HG03196 (cell line): ENCODE results near the gene BLOC1S4.
"Not testable (repeated sequence)": the region's sequence is repeated elsewhere in the genome, so short reads cannot be mapped to it uniquely, and the experiment has no call there.

ENCODE experiments used
- ATAC-seq: cut with Tn5 transposase; IDR thresholded peaks from one replicate; pipeline ENCODE4 v1.9.1; 2021; ENCODE audit not compliant: unreplicated experiment

Gene BLOC1S4

GRCh38 chr4:6734165-6734786 is 18.3 kb downstream of the BLOC1S4 start:
- no peak for ATAC-seq

DNA sequence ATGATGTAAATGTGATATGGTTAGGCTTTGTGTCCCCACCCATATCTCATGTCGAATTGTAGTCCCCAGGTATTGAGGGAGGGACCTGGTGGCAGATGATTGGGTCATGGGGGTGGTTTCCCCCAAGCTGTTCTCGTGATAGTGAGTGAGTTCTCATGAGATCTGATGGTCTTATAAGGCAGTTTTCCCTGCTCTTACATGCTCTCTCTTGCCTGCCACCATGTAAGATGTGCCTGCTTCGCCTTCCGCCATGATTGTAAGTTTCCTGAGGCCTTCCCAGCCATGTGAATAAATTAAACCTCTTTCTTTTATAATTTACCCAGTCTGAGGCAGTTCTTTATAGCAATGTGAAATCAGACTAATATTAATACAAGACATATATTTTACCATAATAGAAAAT is 23.9 kb downstream of the BLOC1S4 start:
- ATAC-seq: no peak

DNA sequence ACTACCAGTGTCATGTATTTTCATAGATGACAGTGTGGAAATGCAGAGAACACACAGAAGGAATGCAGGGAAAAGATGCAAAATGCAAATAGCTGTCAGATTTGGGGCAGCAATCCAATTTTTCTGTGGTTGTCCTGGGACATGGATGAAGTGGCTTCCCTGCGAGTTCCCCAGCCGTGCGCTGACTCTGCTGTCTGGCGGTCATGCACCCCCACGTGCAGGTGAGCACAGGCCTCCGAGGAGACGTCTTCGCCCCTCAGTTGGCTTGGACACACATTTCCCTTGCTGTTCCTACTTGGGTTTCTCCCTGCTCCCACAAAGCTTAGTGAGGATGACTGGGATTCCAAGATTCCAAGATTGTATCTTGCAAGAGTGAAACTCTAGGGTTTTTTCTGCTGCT is 24.4 kb downstream of the BLOC1S4 start:
- ATAC-seq: no peak

GRCh38 chr4:6742507-6742906 is 26.5 kb downstream of the BLOC1S4 start:
- no peak for ATAC-seq

GRCh38 chr4:6742989-6743388 is 27.0 kb downstream of the BLOC1S4 start:
- no peak for ATAC-seq

DNA sequence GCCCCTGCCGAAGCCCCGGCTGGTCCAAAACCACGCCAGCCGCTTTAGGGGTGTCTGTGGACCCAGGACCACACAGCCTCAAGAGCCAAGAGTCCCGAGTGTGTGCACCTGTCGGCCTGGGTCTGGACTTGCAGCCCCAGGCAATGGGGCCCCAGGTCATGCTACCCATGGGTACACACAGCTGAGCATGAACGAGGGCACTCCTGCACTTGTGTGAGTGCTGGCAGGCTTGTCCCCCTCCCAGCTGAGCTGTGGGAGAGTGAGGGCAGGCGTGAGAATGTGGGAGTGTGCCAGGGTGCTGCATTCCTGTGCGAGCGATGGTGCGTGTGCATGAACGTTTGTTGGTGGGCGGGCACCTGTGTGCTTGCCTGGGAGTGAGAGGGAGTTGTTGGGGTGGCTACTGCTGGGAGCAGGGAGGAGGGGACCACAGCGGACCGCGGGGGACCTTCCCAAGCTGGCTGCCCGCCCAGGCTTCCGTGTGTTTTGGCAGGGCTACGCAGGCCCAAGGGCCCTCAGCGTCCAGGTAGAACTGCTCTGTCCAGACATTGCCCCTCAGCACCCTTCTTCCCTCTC is 30.8 kb downstream of the BLOC1S4 start:
- no peak for ATAC-seq

DNA sequence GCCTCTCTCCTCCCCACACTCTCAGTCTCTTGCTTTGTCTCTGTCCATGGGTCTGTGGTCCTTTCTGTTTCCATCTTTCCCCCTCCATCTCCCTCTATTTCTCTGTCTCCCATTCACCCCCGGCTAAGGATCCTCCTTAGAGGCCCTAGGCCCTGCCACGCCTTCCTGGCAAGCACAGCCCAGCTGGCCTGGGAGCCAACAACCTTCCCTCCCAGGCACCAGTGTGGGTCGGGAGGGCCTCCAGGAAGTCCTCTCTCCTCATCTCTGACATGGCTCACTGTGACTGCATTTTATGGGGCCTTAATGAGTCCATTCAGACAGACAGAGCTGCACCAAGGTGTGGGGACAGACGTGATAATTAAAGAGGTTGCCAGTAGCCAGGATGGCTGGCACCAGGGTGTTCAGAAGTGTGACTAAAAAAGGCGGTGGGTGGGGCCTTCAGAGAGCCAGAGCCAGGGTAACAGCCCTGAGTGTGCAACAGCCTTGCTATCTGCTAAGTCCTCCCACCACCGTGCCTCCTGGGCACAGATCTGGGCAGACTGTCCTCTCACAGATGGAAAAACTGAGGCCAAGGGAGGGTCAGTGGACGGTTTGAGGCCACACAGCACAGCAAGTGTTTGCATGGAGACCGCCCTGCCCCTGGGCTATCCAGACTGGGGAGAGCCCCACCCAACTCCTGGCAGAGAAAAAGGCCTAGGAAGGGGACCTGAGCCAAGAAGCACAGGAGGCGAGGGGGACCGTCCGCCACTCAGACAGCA is 31.5 kb downstream of the BLOC1S4 start:
- no peak for ATAC-seq

GRCh38 chr4:6748286-6748685 is 32.3 kb downstream of the BLOC1S4 start:
- ATAC-seq: no peak

DNA sequence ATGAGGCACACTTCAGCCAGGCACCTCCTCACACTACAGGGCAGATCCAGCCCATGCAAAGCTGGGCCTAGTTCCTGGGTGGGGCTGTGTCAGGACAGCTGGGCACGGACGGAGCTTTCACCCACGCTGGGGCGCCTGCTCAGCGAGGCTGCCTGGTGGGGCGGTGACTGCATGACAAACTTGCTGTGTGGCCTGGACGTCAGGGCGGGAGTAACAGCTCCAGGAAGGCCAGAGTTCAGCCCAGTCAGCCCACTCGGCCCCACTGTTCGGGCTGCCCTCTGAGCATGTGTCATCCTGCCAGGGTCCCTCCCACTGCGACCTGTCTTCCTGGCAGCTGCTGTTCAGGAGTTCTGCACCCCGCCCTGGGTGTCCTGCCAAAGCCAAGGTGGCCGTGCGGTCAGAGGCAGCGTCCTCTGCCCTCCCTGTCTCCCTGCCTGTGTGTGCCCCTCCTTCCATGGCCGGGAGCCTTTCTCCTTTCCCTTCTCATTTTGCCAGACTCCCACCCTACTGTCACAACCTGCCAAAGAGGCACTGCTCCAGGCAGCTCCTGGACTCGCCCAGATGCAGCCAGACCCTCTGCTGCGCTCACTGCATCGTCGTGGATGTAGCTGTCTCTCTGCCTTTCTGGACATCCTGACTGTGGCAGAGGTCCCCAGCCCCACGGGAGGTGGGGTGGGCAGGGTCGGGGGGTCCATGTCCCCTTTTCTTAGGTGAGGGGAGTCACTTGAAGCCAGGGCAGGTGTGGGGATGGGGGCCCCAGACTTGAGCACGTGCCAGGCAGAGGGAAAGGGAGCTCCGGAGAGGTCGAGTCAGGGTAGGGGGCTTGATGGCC is 33.6 kb downstream of the BLOC1S4 start:
- ATAC-seq: no peak

DNA sequence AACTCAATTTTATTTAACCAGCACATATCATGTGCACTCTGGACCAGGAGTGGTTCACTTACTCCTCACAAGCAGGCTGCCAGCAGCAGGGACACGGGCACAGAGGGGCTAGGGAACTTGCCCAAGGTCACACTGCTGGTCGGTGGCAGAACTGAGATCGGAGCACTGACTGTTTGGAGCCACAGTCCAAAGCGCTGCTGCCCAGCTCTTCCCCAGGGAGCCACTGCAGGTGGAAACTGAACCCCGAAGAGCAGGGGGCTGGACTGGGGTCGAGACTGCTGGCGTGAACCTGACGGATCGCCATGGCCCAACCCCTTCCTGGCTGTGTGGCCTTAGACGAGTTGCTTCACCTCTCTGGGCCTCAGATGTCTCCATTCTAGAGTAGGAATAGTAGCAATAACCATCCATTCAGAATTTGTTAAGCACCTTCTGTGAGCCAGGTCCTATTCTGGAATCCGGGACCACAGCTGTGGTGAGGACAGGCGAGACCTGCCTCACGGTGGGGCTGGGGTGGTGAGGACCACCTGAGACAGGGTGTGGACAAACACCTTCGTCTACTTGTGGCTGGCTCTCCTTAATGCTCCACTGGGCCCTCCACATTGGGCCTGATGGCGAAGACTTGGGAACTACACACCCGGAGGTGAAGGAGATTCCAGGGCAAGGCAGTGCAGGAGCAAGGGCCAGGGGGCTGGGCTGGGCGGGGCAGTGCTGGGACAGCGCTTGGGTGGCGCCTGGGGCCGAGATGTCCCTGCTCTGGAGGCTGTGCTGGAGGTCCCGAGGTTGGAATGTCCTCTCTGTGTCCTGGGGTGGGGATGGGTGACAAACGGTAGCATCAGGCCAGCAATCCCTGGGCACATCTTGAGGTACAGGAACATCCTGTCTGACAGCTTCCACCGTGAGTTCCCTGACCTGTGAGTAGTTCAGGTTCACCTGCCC is 34.6 kb downstream of the BLOC1S4 start:
- ATAC-seq: no peak

- ATAC-seq: no peak
Measured at GRCh38 chr4:6751611-6752485, 35.9 kb downstream of the BLOC1S4 start.

GRCh38 chr4:6752486-6752829 is 36.5 kb downstream of the BLOC1S4 start:
- ATAC-seq: no peak

- ATAC-seq: no peak
Measured at GRCh38 chr4:6753103-6753560, 37.2 kb downstream of the BLOC1S4 start.

GRCh38 chr4:6753891-6754290 is 37.9 kb downstream of the BLOC1S4 start:
- no peak for ATAC-seq

DNA sequence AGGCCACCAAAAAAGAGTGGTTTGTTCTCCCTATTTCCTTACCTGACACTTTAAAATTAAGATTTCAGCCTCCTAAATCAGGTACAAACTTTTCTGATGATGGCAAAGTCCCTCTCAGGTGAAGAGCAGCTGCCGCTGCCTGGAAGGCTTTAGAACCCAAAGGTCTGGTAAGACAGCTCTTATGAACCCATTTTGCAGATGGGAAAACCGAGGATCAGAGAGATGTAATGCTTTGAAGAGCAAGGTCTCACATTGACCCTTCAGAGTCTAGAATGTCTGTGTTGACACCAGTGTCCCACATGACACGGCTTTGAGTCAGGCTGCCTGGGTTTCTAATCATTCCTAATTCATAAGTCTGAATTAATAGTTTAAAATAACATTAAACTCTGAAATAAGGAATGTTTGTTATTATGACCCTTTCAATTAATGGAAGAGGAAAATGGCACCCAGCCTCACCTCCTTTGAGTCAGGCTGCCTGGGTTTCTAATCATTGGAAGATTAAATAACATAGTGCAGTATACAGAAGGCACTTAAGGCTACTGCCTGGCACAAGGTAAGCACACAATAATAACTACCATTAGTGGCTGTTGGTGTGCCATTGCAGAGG is 38.6 kb downstream of the BLOC1S4 start:
- no peak for ATAC-seq

GRCh38 chr4:6755088-6755753 is 39.2 kb downstream of the BLOC1S4 start:
- no peak for ATAC-seq

DNA sequence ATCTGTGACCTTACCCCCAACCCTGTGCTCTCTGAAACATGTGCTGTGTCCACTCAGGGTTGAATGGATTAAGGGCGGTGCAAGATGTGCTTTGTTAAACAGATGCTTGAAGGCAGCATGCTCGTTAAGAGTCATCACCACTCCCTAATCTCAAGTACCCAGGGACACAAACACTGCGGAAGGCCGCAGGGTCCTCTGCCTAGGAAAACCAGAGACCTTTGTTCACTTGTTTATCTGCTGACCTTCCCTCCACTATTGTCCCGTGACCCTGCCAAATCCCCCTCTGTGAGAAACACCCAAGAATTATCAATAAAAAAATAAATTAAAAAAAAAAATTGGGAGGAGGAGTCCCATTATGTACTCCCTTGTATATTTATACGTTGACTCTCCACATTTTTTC is 40.4 kb downstream of the BLOC1S4 start:
- not testable (repeated sequence) for ATAC-seq

DNA sequence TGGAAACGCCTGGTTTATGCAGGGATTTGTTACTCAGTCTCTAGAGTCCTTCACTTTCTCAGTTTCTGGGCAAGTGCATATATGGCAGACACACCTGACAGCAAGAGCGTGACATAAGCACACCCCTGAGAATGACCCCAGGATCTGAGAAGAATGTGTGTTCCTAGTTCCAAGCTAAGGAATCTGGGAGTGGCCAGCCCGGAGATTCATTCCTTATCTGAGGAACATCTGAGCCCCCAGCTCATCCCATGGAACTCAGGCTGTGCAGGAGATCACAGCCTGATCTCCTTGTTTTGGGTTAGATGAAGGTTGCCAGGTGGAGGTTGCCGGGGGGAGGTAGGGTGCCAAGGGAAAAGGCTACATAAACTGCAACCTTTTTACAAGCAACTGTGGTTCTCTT is 42.8 kb downstream of the BLOC1S4 start:
- ATAC-seq: no peak

GRCh38 chr4:6760865-6761264 is 44.9 kb downstream of the BLOC1S4 start:
- no peak for ATAC-seq
